ENCODE measurements around the gene RP2. TPM values are rescaled to one million over a fixed set of nuclear protein-coding genes. Genes with fewer than 3 reads are reported as not detected.

RP2 gene
- total RNA-seq, 2 donors from 2014 or later = 11.8 to 12.7 TPM

- ATAC-seq (ENCODE audit: insufficient number of reproducible peaks, low FRiP score, low read depth) = no peak
- H3K4me1 ChIP-seq (ENCODE audit: control insufficient read depth in 1 of 2, low read depth in 2 of 2) = no peaks in the 10 kb centered on the region
- no peak for TF ChIP-seq CTCF (IDR thresholded peaks at IDR 0.05)
- H3K27ac ChIP-seq = no peak overlapping the region
- H3K27me3 ChIP-seq (replicated peaks; ENCODE audit: insufficient read depth) = no peaks in the 10 kb centered on the region
- H3K9me3 ChIP-seq = no peaks in the 10 kb centered on the region
- H3K4me3 ChIP-seq = no peak overlapping the region
- no peak for DNase-seq (ENCODE audit: low spot score)
- H3K36me3 ChIP-seq = no peaks in the 10 kb centered on the region
These were observed 85.8 kb downstream of the RP2 start for GRCh38 chrX:46922611-46923010.

GRCh38 chrX:46927718-46928117, 90.9 kb downstream of the RP2 start:
- Histone ChIP-seq H3K9me3 (no peaks in the 10 kb centered on the region), H3K4me3 (no peak overlapping the region), H3K27me3 (replicated peaks; ENCODE audit: insufficient read depth) (no peaks in the 10 kb centered on the region), H3K36me3 (no peaks in the 10 kb centered on the region), H3K27ac (no peak overlapping the region), H3K4me1 (ENCODE audit: control insufficient read depth in 1 of 2, low read depth in 2 of 2) (no peaks in the 10 kb centered on the region)
- DNase-seq (ENCODE audit: low spot score) = no peak
- no peak for ATAC-seq (ENCODE audit: insufficient number of reproducible peaks, low FRiP score, low read depth)
- no peak for TF ChIP-seq CTCF (IDR thresholded peaks at IDR 0.05)

GRCh38 chrX:46929439-46930261, 92.8 kb downstream of the RP2 start:
- ATAC-seq (ENCODE audit: insufficient number of reproducible peaks, low FRiP score, low read depth) (no peak), DNase-seq (ENCODE audit: low spot score) (no peak)
- TF ChIP-seq CTCF (IDR thresholded peaks at IDR 0.05) = no peak
- Histone ChIP-seq H3K4me1 (ENCODE audit: control insufficient read depth in 1 of 2, low read depth in 2 of 2) (no peaks in the 10 kb centered on the region), H3K4me3 (no peak overlapping the region), H3K9me3 (no peaks in the 10 kb centered on the region), H3K27me3 (replicated peaks; ENCODE audit: insufficient read depth) (no peaks in the 10 kb centered on the region), H3K27ac (no peak overlapping the region), H3K36me3 (no peaks in the 10 kb centered on the region)

Other genes starting within 250 kb of the RP2 start
- 10 to 100 TPM in 1 of 2 donors, 1 to 10 TPM in 1; 6.7 to 12.2 TPM for gene SLC9A7, start 77.9 kb upstream of the RP2 start, total RNA-seq
- gene JADE3, start 75.4 kb downstream of the RP2 start, total RNA-seq = 1 to 10 TPM; 3.7 to 5.2 TPM
- gene RGN, start 241.4 kb downstream of the RP2 start, total RNA-seq = 10 to 100 TPM; 16.1 to 21.4 TPM